GM21528 (cell line): ENCODE measurements around the gene DPP9.

Experiments
- ATAC-seq: cut with Tn5 transposase; IDR thresholded peaks from one replicate; pipeline ENCODE4 v1.9.1; 2021; ENCODE audit warnings: mild to moderate bottlenecking, moderate library complexity; ENCODE audit not compliant: unreplicated experiment, low FRiP score

DPP9 gene

DNA sequence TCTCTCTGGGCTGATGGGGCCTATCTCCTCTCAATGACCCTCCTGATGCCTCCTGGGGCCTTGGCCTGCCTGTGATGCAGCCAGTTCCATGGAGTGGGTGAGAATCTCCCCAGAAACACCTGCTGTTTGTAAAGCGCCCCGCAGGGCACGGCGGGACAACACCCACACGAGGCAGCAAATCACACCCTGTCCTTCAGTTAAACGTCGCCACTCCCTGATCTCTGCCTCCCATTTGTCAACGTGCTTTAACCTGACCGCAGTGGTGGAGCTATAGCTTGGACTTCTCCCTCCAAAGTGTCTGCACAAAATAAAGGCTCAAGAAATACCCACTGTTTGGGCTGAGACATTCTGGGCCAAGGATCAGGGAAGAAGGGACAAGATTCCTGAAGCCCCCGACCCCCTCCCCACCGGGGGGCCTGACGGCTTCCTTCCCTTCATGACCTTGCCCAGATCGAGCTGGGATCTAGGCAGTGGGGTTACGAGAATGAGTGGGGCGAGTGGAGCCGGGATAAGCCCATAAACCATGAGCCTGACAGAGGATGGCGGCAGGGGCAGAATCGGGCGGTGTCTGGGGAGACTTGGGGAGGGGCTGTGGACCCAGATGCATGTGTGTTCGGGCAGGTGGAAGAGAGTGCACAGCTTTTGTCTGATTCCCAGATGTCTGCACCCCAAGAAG is 61.5 kb downstream of the DPP9 start:
- ATAC-seq: no peak

DNA sequence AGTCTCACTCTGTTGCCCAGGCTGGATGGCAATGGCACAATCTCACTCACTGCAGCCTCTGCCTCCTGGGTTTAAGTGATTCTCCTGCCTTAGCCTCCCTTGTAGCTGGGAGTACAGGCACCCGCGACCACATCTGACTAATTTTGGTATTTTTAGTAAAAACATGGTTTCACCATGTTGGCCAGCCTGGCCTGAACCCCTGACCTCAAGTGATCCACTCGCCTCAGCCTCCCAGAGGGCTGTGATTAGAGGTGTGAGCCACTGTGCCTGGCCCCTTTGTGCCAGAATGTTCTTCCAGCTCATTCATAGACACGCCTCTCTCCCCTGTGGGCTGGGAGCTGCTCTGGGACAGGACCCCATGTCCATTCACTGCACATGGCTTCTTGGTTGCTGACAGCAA is 62.6 kb downstream of the DPP9 start:
- no peak for ATAC-seq

DNA sequence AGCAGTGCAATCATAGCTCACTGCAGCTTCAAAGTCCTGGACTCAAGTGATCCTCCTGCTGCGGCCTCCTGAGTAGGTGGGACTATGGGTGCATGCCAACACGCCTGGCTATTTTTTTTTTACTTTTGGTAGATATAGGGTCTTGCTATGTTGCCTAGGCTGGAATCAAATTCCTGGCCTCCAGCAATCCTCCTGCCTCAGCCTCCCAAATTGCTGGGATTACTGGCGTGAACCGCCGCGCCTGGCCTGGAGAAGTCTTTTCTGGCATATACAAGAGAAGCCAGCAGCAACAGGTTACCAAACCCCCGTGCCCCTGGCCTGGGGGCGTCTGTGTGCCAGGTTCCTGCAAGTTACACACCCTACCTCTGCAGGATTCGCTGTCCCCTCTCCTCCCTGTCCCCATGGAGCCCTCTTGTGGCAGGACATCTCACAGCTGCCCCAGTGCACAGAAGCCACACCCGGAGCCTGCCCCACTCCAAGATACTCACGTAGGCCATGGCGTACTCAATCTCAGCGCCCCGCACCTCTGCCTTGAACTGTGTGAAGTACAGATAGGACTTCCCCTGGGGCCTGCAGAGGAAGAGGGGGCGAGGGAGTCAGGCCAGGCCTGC is 63.4 kb downstream of the DPP9 start:
- ATAC-seq: no peak

DNA sequence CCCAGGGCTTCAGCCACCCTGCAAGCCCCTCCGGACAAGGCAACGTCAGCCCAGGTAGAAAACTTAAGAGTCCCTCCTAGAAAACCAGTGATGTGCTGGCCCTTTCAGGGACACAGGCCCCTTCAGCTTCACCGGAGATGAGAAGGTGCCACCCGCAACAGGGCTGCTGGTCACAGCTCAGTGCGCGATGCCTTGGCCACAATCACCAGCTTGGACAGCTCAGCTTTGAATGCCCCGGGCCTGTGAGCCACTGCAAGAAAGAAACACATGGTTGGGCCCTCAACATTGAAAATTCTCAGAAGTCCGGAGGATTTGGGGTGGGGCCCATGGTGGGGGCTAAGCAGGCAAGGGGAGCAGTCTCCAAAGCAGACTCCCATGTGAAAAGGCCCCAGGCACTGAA is 65.8 kb downstream of the DPP9 start:
- no peak for ATAC-seq

DNA sequence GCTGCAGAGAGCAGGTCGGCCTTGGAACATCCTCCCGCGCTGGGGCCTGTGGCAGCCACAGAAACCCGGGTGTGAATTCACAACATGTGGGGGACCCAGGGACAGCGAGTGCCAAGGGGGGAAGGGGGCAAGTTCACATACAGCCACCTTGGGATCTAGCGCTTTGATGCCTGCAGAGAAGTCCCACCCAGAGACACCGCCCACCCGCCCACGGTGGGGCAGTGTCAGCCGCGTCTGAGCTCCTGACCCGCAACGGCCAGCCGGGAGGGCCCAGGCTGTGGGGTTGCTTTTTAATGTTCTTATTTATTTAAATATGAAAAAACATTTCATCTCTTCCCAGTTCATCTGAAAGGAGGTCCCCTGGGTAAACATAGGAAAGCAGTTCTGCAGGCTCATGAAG is 66.4 kb downstream of the DPP9 start:
- no peak for ATAC-seq

DNA sequence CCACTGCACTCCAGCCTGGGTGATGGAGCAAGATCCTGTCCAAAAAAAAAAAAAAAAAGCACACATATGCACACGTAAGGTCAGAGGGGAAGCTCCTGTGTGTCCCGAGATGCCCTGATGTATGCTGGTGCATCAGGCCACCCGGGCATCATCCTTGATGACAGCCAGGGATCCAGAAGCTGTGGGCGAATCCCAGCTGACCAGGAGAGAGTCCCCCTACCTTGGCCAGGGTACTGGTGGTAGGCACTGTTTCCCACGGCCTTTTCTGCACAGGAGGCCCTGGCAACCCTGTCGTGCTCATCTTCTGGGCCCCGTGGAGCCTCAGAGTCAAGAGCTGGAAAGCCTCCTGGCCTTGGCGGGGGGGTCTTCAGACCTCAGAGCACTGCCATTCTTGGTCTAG is 67.5 kb downstream of the DPP9 start:
- ATAC-seq: no peak

DNA sequence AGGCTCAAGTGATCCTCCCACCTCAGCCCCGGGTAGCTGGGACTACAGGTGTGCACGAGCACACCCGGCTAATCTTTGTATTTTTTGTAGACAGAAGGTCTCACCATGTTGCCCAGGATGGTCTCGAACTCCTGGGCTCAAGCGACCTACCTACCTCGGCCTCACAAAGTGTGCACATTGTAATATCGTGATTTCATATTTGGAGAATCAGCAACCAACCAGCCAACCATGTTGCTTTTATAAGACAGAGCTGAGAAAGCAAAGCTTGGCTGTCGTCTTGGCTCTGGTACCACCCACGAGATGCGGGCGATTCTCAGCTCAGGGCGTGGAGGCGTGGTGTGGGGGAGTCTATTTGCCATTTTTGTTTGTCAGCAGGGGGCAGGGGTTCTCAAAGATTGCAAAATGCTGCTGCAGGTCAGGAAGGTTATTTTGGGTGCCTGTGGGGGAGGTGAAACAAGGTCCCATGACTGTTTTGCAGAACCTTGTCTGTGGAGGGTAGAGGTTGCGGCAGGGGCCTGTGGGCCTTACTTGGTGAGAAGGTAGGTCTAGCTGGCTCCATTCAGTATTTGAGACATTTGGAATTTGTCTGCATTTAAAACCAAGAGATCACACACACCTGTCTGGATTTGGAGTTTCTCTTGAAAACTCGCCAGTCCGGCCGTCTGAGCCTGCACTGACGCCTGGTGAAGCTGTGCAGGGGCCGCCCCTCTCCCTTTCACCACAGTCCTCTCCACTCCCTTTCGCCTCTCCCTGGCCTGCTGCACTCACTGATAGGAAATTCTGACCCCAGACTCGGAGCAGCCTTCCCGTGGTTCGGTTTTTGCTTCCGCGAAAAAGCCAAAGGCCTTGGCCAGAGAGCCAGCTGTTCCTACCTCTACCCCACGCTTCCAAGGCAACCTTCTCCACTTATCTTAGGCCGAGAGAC is 68.9 kb downstream of the DPP9 start:
- no peak for ATAC-seq

DNA sequence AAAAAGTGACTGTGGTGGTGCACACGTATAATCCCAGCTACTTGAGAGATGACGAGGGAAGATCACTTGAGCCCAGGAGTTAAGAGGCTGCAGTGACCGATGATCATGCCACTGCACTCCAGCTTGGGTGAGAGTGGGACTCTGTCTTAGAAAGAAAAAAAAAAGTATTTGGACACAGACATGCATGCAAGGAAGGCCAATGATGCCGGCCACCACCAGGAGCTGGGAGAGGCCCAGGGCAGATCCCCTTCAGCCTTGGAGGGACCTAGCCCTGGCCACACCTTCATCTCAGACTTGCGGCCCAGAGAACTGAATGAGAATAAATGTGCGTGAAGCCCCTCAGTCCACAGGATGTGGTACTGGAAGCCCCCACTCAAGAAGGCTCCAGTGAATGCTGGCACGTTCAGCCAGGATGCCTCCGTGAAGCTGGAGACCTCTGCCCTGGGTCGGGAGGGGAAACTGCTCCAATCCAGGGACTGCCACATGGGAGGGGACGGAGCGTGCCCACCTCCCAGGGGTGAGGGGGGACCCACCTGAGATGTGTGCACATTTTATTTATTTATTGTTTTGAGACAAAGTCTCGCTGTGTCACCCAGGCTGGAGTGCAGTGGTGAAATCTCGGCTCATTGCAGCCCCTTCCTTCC is 69.7 kb downstream of the DPP9 start:
- no peak for ATAC-seq

DNA sequence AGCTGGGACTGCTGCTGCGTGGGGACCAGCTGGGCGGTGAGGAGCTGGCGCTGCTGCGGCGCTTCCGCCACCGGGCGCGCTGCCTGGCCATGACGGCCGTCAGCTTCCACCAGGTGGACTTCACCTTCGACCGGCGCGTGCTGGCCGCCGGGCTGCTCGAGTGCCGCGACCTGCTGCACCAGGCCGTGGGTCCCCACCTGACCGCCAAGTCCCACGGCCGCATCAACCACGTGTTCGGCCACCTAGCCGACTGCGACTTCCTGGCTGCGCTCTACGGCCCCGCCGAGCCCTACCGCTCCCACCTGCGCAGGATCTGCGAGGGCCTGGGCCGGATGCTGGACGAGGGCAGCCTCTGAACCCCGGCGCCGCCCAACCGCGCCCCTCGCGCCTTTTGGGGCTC is 71.6 kb downstream of the DPP9 start:
- ATAC-seq: no peak

DNA sequence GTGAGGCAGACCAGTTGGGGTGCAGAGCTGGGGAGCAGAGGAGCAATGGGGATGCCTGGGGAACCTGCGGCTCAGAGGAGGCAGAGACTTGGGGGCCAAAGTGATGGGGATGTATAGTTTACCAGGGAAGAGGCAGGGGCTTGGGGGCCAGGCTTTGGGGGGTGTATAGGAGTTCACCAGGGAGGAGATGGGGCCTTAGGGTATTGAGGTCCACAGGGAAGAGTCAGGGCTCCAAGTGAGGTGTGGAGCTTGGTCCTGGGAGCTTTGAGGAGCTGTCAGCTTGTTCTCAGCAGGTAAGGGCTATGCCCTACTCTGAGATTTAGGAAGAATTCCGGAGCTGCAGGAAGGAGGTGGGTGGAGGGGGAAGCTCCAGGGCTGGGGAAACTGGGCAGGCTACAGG is 73.5 kb downstream of the DPP9 start:
- no peak for ATAC-seq

DNA sequence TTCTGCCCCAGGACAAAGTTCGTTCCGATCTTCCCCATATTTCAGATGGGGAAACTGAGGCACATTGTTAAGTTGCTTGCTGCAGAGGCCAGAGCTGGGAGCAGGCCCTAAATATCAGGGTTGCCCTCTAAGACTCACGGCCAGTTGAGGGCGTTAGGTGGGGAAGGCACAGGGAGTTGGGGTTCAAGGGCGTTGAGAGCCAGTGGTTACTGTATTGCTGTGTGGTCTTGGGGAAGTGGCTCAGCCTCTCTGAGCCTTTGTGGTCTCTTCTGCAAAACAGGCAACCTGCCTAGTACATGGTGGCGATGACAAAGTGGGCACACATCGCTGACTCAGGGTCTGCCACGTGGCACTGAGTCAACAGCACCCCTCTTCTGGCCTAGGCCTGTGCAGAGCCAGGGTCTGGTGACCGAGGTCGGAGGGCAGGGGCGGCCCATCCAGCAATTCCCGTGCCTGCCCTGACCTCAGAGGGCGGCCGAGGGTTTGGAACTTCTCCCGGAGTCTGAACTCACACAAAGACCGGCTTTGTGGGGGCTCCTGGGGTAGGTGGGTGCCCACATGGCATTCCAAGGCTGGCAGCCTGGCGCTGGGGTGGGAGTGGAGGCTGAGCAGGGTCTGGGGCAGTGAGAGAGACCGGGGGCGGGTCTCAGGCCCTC is 74.1 kb downstream of the DPP9 start:
- ATAC-seq: no peak

DNA sequence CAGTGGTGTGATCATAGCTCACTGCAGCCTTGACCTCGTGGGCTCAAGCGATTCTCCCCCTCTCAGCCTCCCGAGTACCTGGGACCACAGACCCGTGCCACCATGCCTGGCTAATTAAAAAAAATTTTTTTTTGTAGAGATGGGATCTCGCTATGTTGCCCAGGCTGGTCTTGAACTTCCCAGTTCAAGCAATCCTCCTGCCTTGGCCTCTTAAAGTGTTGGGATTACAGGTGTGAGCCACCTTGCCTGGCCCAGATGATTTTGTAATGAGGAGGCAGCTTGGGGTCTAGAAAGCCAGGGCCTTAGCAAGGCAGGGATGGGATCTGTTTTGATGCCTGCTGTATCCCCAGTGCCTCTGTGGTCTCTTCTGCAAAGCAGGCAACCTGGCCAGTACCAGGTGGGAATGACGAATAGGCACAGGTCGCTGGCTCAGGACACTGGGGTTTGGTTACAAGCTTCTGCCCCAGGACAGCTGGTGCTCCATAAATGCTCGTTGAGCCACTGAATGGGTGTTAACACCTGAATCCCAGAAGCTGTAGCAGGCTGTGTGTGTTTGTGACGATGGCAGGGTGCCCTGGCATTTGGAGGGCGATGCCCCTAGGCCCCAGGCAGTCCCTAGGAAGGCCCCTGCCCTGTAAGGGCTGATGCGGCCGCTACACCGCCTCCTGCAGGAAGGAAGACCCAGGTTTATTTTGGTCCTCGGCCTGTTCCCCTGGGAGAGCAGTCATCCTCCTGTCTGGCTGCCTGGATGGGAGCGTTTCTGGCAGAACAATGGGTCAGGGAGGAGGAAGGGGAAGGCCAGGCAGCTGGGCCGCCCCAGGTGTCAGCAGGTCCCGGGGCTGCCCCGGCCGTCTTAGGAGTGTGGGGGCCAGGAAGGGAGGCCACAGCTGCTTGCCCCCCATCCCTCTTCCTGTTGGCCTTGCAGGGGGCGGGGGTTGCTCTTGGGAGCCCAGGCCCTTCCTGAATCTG is 75.7 kb downstream of the DPP9 start:
- no peak for ATAC-seq

DNA sequence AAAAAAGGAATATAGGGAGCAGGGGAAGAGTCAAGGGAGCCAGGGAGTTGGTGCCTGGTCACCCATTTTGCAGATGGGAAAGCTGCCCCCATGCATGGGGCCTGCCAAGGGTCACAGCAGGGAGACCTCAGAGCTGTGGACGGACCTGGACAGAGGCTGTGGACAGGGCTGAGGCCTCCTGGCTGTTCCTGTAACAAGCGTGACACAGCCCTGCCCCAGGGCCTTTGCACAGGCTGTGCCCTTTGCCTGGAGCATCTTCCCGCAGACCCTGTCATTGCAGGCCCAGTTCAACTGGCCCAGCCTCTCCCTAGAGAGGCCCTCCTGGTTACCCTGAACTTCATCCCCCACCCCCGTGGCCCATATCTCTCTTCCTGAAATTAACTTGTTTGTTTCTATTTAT is 77.9 kb downstream of the DPP9 start:
- no peak for ATAC-seq

DNA sequence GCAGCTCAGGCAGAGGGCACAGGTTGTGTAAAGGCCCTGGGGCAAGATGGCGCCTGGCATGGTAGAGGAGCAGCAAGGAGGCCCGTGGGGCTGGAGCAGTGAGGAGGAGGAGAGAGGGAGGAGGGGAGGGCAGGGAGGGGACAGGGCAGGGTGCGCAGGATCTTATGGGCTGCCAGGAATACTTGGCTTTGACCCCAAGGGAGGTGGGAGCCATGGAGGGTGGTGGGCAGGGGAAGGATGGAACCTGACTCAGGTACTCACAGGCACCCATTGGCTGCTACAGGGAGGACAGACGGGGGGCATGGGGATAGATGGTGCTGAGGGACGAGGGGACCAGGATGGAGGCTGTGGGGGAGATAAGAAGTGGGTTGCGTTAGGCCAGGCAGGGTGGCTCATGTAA is 81.0 kb downstream of the DPP9 start:
- ATAC-seq: no peak

DNA sequence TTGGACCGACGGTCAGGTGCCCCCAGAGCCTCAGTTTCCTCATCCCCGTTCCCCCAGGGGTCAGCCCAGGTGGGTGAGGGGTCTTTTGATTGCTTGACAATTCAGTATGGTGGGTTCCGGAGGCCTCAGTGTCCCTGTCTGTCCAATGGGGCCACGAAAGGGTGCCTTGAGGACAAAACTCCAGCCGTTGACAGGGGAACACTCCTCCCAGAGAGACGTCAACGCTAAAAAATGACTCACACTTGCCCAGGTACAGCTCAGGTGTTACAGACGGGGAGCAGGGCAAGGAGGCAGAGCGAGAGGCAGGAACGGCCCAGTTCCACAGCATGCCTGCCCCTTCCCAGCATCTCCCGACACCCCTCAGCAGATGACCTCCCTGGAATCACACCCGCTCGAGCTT is 82.5 kb downstream of the DPP9 start:
- no peak for ATAC-seq

DNA sequence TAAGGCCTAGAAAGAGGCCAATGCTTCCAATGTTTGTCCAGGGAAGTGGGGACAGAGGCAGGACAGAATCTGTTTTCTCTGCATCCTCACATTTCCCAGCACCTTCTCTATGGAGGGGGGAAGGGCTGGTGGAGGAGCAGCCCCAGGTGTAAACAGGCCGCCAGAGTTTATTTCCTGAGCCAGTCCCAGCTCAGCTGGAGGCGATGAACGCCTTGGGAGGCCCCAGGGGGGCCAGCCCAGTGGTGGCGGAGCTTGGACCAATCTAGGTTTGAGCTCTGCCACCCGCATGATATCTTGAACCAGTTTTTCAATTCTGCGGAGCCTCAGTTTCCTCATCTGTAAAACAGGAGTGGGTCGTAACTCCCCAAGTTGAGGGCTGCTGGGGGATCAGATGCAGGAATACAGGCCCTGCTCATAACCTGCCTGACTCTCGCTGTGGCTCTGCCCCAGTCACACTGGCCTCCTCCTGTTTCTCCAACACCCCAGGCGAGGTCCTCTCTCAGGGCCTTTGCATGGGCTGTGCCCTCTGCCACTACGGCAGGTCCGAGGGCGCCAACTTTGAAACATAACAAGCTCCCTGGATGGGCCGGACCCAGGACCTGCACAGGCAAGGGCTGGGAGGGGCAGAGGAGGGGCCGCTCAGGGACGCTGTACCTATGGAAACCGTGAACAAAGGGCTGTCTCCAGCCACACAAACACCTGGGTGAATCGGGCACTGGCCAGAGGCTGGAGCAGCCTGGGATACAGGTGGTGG is 83.2 kb downstream of the DPP9 start:
- no peak for ATAC-seq

DNA sequence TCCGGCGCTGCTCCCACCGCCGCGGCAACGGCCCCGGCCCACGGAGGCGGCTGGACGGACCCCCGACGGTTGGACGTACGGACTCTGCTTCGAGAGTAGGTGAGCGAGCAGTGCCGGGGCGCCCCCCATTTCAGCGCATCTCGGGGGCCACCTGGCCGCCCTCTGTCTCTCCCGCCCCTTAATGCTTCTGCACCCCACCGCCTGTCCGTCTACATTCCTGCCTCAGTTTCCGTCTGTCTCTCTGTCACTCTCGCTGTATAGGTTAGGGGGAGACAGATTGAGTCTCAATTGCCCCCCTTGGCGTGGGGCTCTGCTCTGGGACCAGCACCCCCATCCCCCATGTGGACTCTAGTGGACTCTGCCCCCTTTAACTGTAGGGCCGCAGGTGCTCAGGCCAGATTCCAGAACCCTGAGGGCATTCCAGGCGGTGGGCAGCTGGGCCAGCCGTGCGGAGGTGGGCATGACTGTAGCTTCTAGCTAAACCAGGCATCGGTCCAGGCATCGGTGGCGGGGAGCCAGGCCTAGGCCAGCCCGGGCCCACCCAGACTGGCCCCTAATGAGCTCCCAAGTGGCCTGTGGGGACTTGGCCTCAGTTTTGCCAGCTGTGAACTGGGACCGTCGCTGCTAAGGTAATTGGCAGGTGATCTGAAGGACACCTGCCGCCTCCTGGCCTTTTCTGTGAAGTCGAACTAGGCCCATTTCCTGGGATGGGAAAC is 84.0 kb downstream of the DPP9 start:
- peak; percentile 19 for ATAC-seq
